ENCODE results near the gene ZNF565. TPM values are rescaled to one million over a fixed set of nuclear protein-coding genes. Genes with fewer than 3 reads are reported as not detected.
"Not testable (repeated sequence)": the region's sequence is repeated elsewhere in the genome, so short reads cannot be mapped to it uniquely, and the experiment has no call there.

ZNF565 gene
- total and polyA plus RNA-seq, 2 of the 13 experiments (the other 11 are each of a cell fraction or from before 2014, with no cell fraction given), result 1.8 to 5.2 TPM

DNA sequence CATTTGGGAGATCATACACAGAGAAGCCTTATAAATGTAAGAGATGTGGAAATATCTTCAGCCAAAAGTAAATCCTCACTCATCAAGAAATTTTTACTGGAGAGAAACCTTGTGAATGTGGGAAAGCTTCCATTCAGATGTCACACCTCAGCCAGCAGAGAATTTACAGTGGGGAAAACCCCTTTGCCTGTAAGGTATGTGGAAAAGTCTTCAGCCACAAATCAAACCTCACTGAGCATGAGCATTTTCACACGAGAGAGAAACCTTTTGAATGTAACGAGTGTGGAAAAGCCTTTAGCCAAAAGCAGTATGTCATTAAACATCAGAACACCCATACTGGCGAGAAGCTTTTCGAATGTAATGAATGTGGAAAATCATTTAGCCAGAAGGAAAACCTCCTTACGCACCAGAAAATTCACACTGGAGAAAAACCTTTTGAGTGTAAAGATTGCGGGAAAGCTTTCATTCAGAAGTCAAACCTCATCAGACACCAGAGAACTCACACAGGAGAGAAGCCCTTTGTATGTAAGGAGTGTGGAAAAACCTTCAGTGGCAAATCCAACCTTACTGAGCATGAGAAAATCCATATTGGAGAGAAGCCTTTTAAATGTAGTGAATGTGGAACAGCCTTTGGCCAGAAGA is 22.0 kb upstream of the ZNF565 start (continued):
- TF ChIP-seq ZZZ3 (CRISPR knock-in tag; IDR thresholded peaks at IDR 0.05; ENCODE audit: borderline replicate concordance), result no peak
- TF ChIP-seq, protein P1, sequence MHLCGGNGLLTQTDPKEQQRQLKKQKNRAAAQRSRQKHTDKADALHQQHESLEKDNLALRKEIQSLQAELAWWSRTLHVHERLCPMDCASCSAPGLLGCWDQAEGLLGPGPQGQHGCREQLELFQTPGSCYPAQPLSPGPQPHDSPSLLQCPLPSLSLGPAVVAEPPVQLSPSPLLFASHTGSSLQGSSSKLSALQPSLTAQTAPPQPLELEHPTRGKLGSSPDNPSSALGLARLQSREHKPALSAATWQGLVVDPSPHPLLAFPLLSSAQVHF (CRISPR knock-in tag; IDR thresholded peaks at IDR 0.05), result no peak
- TF ChIP-seq ZBTB38 (CRISPR knock-in tag; IDR thresholded peaks at IDR 0.05), result no peak
- TF ChIP-seq STAT6 (CRISPR knock-in tag; IDR thresholded peaks at IDR 0.05; ENCODE audit: borderline replicate concordance), result no peak
- TF ChIP-seq ZNF12 (CRISPR knock-in tag; IDR thresholded peaks at IDR 0.05), result no peak
- TF ChIP-seq ZNF160 (CRISPR knock-in tag; IDR thresholded peaks at IDR 0.05), result no peak
- no peak for TF ChIP-seq ZNF326 (CRISPR knock-in tag; IDR thresholded peaks at IDR 0.05; ENCODE audit: borderline replicate concordance)

GRCh38 chr19:36233626-36234025 is 19.2 kb upstream of the ZNF565 start:
- H3K36me3 ChIP-seq (replicated peaks in 1 of 2; ENCODE audit: control insufficient read depth in 1 of 2, insufficient read depth in 2 of 2, low read length in 2 of 2), result peaks cover 30 to 77% of the 10 kb centered on the region in 2 experiments
- H4K20me1 ChIP-seq (ENCODE audit: insufficient read depth, low read length); H3K27me3 ChIP-seq (ENCODE audit: control insufficient read depth in 1 of 2, insufficient read depth in 2 of 2, low read length in 2 of 2); BruUV-seq (replicated peaks); H3K4me2 ChIP-seq (ENCODE audit: low read depth, low read length); H3K9ac ChIP-seq (ENCODE audit: insufficient read depth, low read depth, low read length); intact Hi-C loops (cut with micrococcal nuclease; ENCODE audit: unreplicated experiment); H2AFZ ChIP-seq (ENCODE audit: low read length); DNase-seq (ENCODE audit: low spot score); H3K4me1 ChIP-seq (ENCODE audit: insufficient read depth, low read length); FAIRE-seq; H3K27ac ChIP-seq (ENCODE audit: extremely low read length, insufficient read depth, low read length); in situ Hi-C loops (cut with HindIII; ENCODE audit: extremely low pct_ligation_motif_present, low pct_unique_long_range_greater_than_20kb); H3K79me2 ChIP-seq (ENCODE audit: insufficient read depth, low read length); CTCF ChIA-PET (ENCODE audit: low intra/inter-chr PET ratio, low total read pairs); ATAC-seq; H3K9me3 ChIP-seq (ENCODE audit: low read length); H3K4me3 ChIP-seq (replicated peaks in 1 of 3; ENCODE audit: insufficient read depth in 1 of 3, low read depth in 2 of 3, low read length in 3 of 3); POLR2A ChIA-PET: not testable (repeated sequence)
- WGBS (ENCODE audit: low lambda C conversion rate), result 94% methylated on average over 7 of the region's 7 CpGs

Data from HepG2 (cell line).